Suprapubic skin (tissue), 4 donors: ENCODE data around the gene TAOK1.

Source experiments
- POLR2A ChIP-seq, 2 donors: fragments of 450-650 bp; IDR thresholded peaks; one replicate each; pipeline ENCODE4 v1.6.1; 2017; ENCODE audit warnings: antibody characterized with exemption in 2 of 2, mild to moderate bottlenecking in 2 of 2, moderate library complexity in 2 of 2
- POLR2AphosphoS5 ChIP-seq, 3 donors: sonication (generic); formaldehyde crosslinking; IDR thresholded peaks; one replicate each; pipeline ENCODE4 v1.6.1; 2017; ENCODE audit warnings: antibody characterized with exemption in 3 of 3
- TF ChIP-seq, protein P1 (sequence below), 2 donors: fragments of 200-600 bp in 1 of 2; fragments of 450-650 bp in 1 of 2; sonication (generic) in 1 of 2; IDR thresholded peaks; one replicate each; pipeline ENCODE4 v1.5.1; 2016 to 2019; ENCODE audit warnings: antibody characterized with exemption in 2 of 2, mild to moderate bottlenecking in 1 of 2, moderate library complexity in 1 of 2

DNA sequence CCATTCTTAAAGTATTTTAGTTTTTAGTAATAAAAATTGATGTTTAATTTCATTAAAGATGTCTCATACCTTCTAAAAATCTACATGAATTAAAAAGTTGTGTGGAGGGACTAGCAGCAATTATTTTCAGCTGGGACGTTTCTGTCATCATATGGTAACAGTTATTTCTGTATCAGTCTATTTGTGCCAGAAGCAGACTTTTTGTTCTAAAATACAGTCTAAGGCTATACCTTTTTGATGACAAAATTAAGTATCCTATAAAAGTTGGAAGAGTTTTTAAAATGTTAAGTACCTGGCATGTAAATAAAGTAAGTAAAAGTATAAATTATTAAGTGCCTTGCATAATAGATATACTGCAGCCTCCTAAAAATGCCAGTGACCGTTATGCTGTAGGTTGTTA lies 5.9 kb downstream of the TAOK1 start:
- no peak for TF ChIP-seq POLR2A (IDR thresholded peaks at IDR 0.05)
- TF ChIP-seq, protein P1, sequence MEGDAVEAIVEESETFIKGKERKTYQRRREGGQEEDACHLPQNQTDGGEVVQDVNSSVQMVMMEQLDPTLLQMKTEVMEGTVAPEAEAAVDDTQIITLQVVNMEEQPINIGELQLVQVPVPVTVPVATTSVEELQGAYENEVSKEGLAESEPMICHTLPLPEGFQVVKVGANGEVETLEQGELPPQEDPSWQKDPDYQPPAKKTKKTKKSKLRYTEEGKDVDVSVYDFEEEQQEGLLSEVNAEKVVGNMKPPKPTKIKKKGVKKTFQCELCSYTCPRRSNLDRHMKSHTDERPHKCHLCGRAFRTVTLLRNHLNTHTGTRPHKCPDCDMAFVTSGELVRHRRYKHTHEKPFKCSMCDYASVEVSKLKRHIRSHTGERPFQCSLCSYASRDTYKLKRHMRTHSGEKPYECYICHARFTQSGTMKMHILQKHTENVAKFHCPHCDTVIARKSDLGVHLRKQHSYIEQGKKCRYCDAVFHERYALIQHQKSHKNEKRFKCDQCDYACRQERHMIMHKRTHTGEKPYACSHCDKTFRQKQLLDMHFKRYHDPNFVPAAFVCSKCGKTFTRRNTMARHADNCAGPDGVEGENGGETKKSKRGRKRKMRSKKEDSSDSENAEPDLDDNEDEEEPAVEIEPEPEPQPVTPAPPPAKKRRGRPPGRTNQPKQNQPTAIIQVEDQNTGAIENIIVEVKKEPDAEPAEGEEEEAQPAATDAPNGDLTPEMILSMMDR (IDR thresholded peaks at IDR 0.05) = no peak
- no peak for TF ChIP-seq POLR2AphosphoS5 (IDR thresholded peaks at IDR 0.05)
